ENCODE measurements around the gene TMEM50A. TPM values are rescaled to one million over a fixed set of nuclear protein-coding genes. Genes with fewer than 3 reads are reported as not detected.
"Not testable (repeated sequence)": the region's sequence is repeated elsewhere in the genome, so short reads cannot be mapped to it uniquely, and the experiment has no call there.

TMEM50A gene
- total RNA-seq, result 100 to 1,000 TPM; 110 to 117 TPM
- 217 TPM for polyA plus RNA-seq

DNA sequence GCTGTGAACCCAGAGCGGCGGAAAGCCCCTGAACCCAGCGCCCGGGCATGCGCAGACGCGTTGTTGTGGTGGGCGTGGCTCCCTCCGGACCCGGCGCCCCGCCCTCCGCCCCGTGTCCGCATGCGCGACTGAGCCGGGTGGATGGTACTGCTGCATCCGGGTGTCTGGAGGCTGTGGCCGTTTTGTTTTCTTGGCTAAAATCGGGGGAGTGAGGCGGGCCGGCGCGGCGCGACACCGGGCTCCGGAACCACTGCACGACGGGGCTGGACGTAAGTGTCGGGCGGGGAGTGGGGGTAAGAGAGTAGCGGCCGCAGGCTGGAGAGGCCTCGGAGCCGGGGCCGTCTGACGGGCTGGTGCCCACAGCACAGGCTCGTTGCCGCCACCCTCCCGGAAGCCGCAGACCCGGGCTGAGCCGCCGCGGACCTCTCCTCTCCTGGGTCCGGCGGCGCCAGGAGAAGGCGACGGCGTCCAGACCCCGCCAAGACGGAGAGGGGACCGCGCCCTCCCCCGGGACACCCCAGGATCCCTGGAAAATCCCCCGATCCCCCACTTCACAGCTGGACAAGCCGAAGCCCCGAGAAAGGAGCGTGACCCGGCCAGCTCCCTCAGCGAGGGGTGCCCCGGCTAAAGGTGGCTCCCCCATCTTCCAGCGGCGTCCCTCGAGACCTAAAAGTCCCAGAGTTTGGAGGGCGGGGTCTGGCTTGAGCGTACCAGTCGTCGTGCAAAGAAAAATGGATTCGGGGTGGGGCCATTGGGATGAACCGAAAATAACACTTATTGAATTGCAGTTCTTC is at the start of gene TMEM50A:
TSS of gene TMEM50A (plus strand) at position 147 of the 794 bp plus-strand sequence. CDS start 2,153 bp downstream, outside the sequence.
- peak within 1 kb of the TSS; percentile 94 to 98 (median 97) for H3K4me3 Mint-ChIP-seq
- no peaks in the 10 kb centered on the region for H3K9me3 Mint-ChIP-seq
- no peaks in the 10 kb centered on the region for H3K27me3 Mint-ChIP-seq
- ChIA-PET CTCF (interaction anchor here (0.8 kb wide), 1 partner anchor 98 kb away, joined by 3 read pairs; no protein-coding TSS in a partner anchor), POLR2A (interaction anchor here (0.6 to 1.1 kb wide), 2 partner anchors 93 to 106 kb away, joined by 3 read pairs; partner anchors contain the start of gene SYF2)
- peak within 1 kb of the TSS; percentile 94 for H3K4me3 ChIP-seq (ENCODE audit: low read length)
- H3K4me1 Mint-ChIP-seq, result peaks cover 49 to 59% (median 52%) of the 10 kb centered on the region in 3 donors
- H3K27ac ChIP-seq (ENCODE audit: low read depth, low read length), result peak within 1 kb of the TSS; percentile 95
- peaks cover 0 to 41% (median 5%) of the 10 kb centered on the region in 3 donors for H3K36me3 Mint-ChIP-seq
- H3K27ac Mint-ChIP-seq, result peak within 1 kb of the TSS; percentile 93 to 98 (median 97)
- H3K9me3 ChIP-seq (ENCODE audit: low read length), result no peaks in the 10 kb centered on the region
- peaks cover 21% of the 10 kb centered on the region for H3K4me1 ChIP-seq (ENCODE audit: insufficient read depth, low read length)
- DNase-seq, result peak; percentile 86 to 95 (median 89)
- no peaks in the 10 kb centered on the region for H3K36me3 ChIP-seq (ENCODE audit: insufficient read depth, low read length)
- H3K27me3 ChIP-seq (ENCODE audit: insufficient read depth, low read length, poor library complexity, severe bottlenecking), result no peaks in the 10 kb centered on the region

DNA sequence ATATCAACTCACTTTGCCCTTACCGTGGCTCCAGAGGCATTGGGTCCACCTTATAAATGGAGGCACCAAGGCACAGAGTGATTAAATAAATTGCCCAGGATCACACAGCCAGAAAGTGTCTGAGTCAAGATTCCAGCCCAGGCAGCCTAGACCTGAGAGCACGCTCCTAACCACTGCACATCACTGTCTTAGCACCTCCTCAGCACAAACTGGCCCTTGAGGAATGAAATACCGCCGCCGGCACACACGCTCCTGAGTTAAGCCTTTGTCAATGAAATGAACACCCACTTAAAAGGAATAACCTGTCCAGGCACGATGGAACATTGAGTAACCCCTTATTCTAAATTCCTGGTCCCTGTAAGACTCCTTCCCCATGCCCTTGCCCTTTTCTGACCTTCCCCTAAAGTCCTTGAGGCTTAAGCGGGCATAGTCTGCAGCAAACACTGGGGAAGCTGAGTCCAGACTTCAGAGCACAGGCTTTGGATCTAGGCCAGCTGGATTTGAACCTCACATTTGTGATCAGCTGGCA is 49.5 kb upstream of the TMEM50A start:
- H3K9me3 Mint-ChIP-seq; H3K36me3 Mint-ChIP-seq; H3K4me1 Mint-ChIP-seq; H3K27ac ChIP-seq (ENCODE audit: low read depth, low read length); H3K4me3 ChIP-seq (ENCODE audit: low read length); H3K27me3 Mint-ChIP-seq; H3K36me3 ChIP-seq (ENCODE audit: insufficient read depth, low read length); H3K9me3 ChIP-seq (ENCODE audit: low read length); H3K27ac Mint-ChIP-seq; H3K4me3 Mint-ChIP-seq; H3K4me1 ChIP-seq (ENCODE audit: insufficient read depth, low read length); DNase-seq; POLR2A ChIA-PET; H3K27me3 ChIP-seq (ENCODE audit: insufficient read depth, low read length, poor library complexity, severe bottlenecking); CTCF ChIA-PET: not testable (repeated sequence)

DNA sequence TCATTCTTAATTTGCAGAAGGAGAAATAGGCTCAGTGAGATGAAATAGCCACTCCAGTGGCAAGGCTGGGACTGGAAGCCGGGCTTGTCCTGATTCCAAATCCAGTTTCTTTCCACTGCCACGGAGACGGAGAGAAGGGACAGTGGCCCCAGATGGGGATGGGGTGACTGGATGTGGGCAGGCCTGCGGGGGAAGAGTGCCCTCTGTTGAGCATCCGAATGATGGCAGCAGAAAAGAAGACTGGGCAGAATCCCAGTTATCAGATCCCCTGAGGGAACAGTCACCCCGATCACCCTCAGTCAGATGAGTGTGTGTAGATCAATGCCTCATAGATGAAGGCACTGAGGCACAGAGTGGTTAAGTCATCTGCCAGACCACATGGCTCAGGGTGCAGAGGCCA is 48.1 kb upstream of the TMEM50A start:
- H3K36me3 ChIP-seq (ENCODE audit: insufficient read depth, low read length); H3K4me3 ChIP-seq (ENCODE audit: low read length); H3K4me3 Mint-ChIP-seq; H3K27ac Mint-ChIP-seq; H3K9me3 ChIP-seq (ENCODE audit: low read length); H3K27me3 ChIP-seq (ENCODE audit: insufficient read depth, low read length, poor library complexity, severe bottlenecking); POLR2A ChIA-PET; DNase-seq; H3K27ac ChIP-seq (ENCODE audit: low read depth, low read length); H3K27me3 Mint-ChIP-seq; H3K4me1 ChIP-seq (ENCODE audit: insufficient read depth, low read length); CTCF ChIA-PET; H3K9me3 Mint-ChIP-seq; H3K4me1 Mint-ChIP-seq; H3K36me3 Mint-ChIP-seq: not testable (repeated sequence)

DNA sequence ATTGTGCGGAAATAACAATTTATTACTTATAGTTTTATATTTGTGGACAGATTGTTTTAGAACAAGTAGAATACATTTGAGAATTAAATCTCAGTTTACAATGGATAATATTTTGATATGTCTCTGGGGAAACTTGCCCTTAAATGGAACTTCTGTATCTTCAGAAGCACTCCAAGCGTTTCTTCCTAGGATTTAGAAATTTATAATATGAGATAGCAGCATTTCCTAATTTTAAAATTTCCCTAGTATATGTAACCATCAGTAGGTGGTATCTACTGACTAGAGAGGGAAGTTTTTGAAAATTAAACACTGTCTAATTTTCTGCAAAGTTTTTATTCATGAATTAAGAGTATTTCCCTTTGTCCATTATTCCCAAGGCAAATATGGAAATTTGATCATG is 44.7 kb upstream of the TMEM50A start:
- H3K36me3 ChIP-seq (ENCODE audit: insufficient read depth, low read length); H3K4me3 ChIP-seq (ENCODE audit: low read length); H3K9me3 ChIP-seq (ENCODE audit: low read length); H3K4me3 Mint-ChIP-seq; H3K36me3 Mint-ChIP-seq; H3K27ac ChIP-seq (ENCODE audit: low read depth, low read length); DNase-seq; H3K27me3 Mint-ChIP-seq; POLR2A ChIA-PET; CTCF ChIA-PET; H3K27me3 ChIP-seq (ENCODE audit: insufficient read depth, low read length, poor library complexity, severe bottlenecking); H3K9me3 Mint-ChIP-seq; H3K27ac Mint-ChIP-seq; H3K4me1 ChIP-seq (ENCODE audit: insufficient read depth, low read length); H3K4me1 Mint-ChIP-seq: not testable (repeated sequence)

DNA sequence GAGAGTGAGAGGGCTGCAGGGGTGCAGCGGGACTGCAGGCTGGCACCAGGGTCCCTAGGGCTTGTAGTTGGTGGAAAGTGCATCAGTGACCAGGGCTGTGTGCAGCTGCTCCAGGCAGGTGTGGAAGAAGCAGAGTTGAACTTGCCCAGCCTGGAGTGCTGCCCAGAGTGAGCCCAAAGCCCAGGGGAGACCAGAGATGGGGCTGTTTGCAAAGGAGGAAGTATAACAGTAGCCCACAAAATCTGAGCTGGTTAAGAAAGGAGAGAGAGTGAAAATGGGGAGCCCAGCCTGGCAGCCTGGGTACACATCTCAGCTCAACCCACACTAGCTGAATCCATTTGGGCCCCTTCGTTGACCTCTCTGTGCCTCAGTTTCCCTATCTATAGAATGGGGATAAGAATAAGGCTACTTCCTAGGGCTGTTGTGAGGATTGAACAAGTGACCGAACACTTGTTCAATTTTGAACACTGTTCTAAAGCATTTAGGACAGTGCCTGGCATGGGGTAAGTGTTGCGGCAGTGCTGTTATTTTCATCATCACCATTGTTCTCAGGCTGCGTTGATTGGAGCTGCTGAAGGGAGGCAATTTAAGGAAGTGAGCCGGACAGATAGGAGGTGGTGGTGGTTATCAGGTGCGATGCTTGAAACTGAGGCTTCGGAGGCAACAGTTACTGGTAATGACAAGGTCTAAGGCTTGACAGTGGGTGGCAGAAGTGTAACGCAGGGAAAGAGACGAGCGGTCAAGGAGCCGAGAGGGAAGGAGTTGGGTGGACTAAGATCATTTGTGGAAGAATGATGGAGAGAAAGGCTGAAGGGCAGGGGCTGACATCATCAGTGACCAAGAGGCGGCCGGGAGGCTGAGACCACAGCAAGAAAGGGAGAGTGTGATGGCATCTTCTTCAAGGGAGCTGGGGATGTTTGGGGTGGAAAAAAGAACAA is 43.0 kb upstream of the TMEM50A start:
- H3K4me3 Mint-ChIP-seq; H3K4me1 ChIP-seq (ENCODE audit: insufficient read depth, low read length); H3K36me3 Mint-ChIP-seq; H3K27me3 Mint-ChIP-seq; H3K4me3 ChIP-seq (ENCODE audit: low read length); H3K27ac ChIP-seq (ENCODE audit: low read depth, low read length); CTCF ChIA-PET; POLR2A ChIA-PET; H3K9me3 ChIP-seq (ENCODE audit: low read length); H3K4me1 Mint-ChIP-seq; H3K27me3 ChIP-seq (ENCODE audit: insufficient read depth, low read length, poor library complexity, severe bottlenecking); H3K36me3 ChIP-seq (ENCODE audit: insufficient read depth, low read length); H3K27ac Mint-ChIP-seq; DNase-seq; H3K9me3 Mint-ChIP-seq: not testable (repeated sequence)

DNA sequence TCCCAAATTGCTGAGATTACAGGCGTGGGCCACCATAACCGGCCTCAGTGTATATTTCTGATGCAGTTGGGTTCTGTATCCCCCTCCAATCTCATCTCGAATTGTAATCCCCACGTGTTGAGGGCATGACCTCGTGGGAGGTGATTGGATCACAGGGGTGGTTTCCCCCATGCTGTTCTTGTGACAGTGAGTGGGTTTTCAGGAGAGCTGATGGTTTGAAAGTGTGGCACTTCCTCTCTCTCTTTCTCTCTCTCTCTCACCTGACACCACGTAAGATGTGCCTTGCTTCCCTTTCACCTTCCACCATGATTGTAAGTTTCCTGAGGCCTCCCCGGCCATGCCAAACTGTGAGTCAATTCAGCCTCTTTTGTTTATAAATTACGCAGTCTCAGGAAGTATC is 41.6 kb upstream of the TMEM50A start:
- H3K9me3 ChIP-seq (ENCODE audit: low read length); H3K27me3 ChIP-seq (ENCODE audit: insufficient read depth, low read length, poor library complexity, severe bottlenecking); CTCF ChIA-PET; H3K4me1 ChIP-seq (ENCODE audit: insufficient read depth, low read length); H3K9me3 Mint-ChIP-seq; H3K4me3 ChIP-seq (ENCODE audit: low read length); DNase-seq; H3K4me1 Mint-ChIP-seq; H3K36me3 Mint-ChIP-seq; POLR2A ChIA-PET; H3K27ac ChIP-seq (ENCODE audit: low read depth, low read length); H3K27me3 Mint-ChIP-seq; H3K4me3 Mint-ChIP-seq; H3K27ac Mint-ChIP-seq; H3K36me3 ChIP-seq (ENCODE audit: insufficient read depth, low read length): not testable (repeated sequence)

DNA sequence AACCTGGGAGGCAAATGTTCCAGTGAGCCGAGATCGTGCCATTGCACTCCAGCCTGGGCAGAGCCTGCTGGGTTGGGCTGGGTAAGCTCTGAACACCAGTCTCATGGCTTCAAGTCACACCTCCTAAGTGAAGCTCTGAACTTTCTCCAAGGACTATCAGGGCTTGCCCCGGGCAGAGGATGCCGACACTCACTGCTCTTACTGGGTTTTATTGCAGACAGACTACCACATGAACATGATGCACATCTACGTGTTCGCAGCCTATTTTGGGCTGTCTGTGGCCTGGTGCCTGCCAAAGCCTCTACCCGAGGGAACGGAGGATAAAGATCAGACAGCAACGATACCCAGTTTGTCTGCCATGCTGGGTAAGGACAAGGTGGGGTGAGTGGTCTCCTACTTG is 37.4 kb upstream of the TMEM50A start:
- H3K27me3 Mint-ChIP-seq; H3K4me1 ChIP-seq (ENCODE audit: insufficient read depth, low read length); H3K36me3 ChIP-seq (ENCODE audit: insufficient read depth, low read length); H3K27ac Mint-ChIP-seq; CTCF ChIA-PET; H3K9me3 Mint-ChIP-seq; DNase-seq; H3K27ac ChIP-seq (ENCODE audit: low read depth, low read length); H3K4me3 ChIP-seq (ENCODE audit: low read length); H3K9me3 ChIP-seq (ENCODE audit: low read length); POLR2A ChIA-PET; H3K4me1 Mint-ChIP-seq; H3K4me3 Mint-ChIP-seq; H3K27me3 ChIP-seq (ENCODE audit: insufficient read depth, low read length, poor library complexity, severe bottlenecking): not testable (repeated sequence)
- H3K36me3 Mint-ChIP-seq, result peaks cover 0 to 15% (median 10%) of the 10 kb centered on the region in 3 donors

DNA sequence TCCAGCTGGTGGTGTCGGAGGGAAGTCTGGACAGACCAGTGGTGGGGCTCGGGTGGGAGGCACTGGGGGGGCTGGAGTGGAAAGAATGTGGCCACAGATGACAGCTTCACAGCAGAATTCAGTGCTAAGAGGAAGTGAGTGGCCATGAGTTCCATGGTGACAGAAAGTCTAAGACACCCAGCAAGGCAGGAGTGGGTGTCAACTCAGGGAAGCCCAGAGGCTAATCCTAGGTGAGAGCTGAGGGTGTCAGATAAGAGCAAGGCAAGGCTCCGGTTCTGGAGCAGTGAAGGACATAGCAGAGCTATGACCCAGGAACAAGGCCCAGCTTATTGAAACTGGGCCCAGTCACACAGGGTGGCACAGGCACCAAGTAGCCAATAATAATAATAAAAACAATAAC is 35.8 kb upstream of the TMEM50A start:
- CTCF ChIA-PET; H3K9me3 Mint-ChIP-seq; H3K9me3 ChIP-seq (ENCODE audit: low read length); H3K27ac ChIP-seq (ENCODE audit: low read depth, low read length); H3K4me3 Mint-ChIP-seq; H3K36me3 ChIP-seq (ENCODE audit: insufficient read depth, low read length); H3K4me3 ChIP-seq (ENCODE audit: low read length); H3K27me3 ChIP-seq (ENCODE audit: insufficient read depth, low read length, poor library complexity, severe bottlenecking); DNase-seq; H3K4me1 ChIP-seq (ENCODE audit: insufficient read depth, low read length); H3K4me1 Mint-ChIP-seq; POLR2A ChIA-PET; H3K27me3 Mint-ChIP-seq: not testable (repeated sequence)
- Mint-ChIP-seq H3K27ac (peak overlapping the region in 5 of 8 donors; percentile 7 to 84 (median 26)), H3K36me3 (peaks cover 0 to 23% (median 14%) of the 10 kb centered on the region in 3 donors)

Measured in CD8-positive, alpha-beta memory T cell (primary cell).